Mucosa of stomach (tissue), 1 donor: ENCODE data around the gene WBP2.

ENCODE experiments used
- H3K27me3 ChIP-seq: one replicate; pipeline ENCODE4 v1.7.0; 2013; ENCODE audit warnings: mild to moderate bottlenecking, low read length; ENCODE audit not compliant: control insufficient read depth, insufficient read depth
- H3K36me3 ChIP-seq: one replicate; pipeline ENCODE4 v1.7.0; 2013; ENCODE audit warnings: low read length; ENCODE audit not compliant: control insufficient read depth, insufficient read depth
- H3K4me1 ChIP-seq: one replicate; pipeline ENCODE4 v1.7.0; 2013; ENCODE audit warnings: mild to moderate bottlenecking, low read length; ENCODE audit not compliant: control insufficient read depth, insufficient read depth
- H3K4me3 ChIP-seq: one replicate; pipeline ENCODE4 v1.7.0; 2013; ENCODE audit warnings: low read length
- H3K9ac ChIP-seq: one replicate; pipeline ENCODE4 v1.7.0; 2013; ENCODE audit warnings: mild to moderate bottlenecking, low read length, moderate library complexity
- H3K9me3 ChIP-seq: one replicate; pipeline ENCODE4 v1.7.0; 2013; ENCODE audit warnings: mild to moderate bottlenecking, low read length, moderate library complexity; ENCODE audit not compliant: control insufficient read depth
- donor health status: Pancreatic carcinoma.

WBP2 gene

GRCh38 chr17:75845058-75845711 is 9.9 kb downstream of the WBP2 start:
- Histone ChIP-seq H3K9me3 (no peaks in the 10 kb centered on the region), H3K36me3 (peaks cover 31% of the 10 kb centered on the region), H3K27me3 (no peaks in the 10 kb centered on the region), H3K4me1 (peaks cover 58% of the 10 kb centered on the region), H3K4me3 (no peak overlapping the region), H3K9ac (peak overlapping the region; percentile 83)

GRCh38 chr17:75844530-75845057 is 10.5 kb downstream of the WBP2 start:
- peak overlapping the region; percentile 83 for H3K9ac ChIP-seq
- no peaks in the 10 kb centered on the region for H3K27me3 ChIP-seq
- peak overlapping the region; percentile 46 for H3K4me3 ChIP-seq
- H3K36me3 ChIP-seq = peaks cover 27% of the 10 kb centered on the region
- H3K9me3 ChIP-seq = no peaks in the 10 kb centered on the region
- peaks cover 58% of the 10 kb centered on the region for H3K4me1 ChIP-seq

- Histone ChIP-seq H3K4me1 (peaks cover 54% of the 10 kb centered on the region), H3K27me3 (no peaks in the 10 kb centered on the region), H3K9ac (peak within 1 kb of the TSS; percentile 83), H3K4me3 (peak within 1 kb of the TSS; percentile 46), H3K9me3 (no peaks in the 10 kb centered on the region), H3K36me3 (peaks cover 20% of the 10 kb centered on the region)
These were observed 11.3 kb downstream of the WBP2 start, which contains the start of gene UNC13D for GRCh38 chr17:75843577-75844529. Gene UNC13D (minus strand): TSS chr17:75844404. CDS start chr17:75844337, 67 bp downstream.

DNA sequence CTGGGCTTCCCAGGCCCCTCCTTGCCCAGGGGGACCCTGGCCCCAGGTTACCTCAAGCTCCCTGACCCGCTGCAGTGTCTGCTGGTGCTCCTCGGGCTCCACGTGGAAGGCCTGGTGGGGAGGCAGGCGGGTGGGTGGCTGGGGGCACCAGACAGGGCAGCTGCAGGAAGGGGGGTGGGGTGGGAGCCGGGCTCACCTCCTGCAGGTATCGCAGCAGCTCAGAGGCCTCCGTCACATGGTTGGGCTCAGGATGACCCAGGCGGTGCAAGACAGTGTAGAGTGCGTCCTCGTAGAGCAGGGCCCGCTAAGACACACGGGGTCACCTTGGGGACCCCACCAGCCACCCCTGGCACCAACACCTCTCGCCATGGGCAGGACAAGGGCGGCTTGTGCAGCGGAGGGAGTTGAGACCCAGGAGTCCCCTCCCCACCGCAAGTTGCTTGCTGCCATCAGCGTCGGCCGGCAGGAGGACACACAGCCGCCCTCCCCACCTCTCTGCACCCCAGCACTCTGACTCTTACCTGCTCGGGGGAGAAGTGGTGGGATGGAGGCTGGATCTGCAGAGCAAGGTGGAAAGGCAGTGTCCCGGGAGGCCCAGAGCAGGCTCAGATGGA is 12.1 kb downstream of the WBP2 start:
- Histone ChIP-seq H3K9me3 (no peaks in the 10 kb centered on the region), H3K27me3 (no peaks in the 10 kb centered on the region), H3K4me1 (peaks cover 49% of the 10 kb centered on the region), H3K9ac (peak overlapping the region; percentile 74), H3K36me3 (peaks cover 15% of the 10 kb centered on the region), H3K4me3 (no peak overlapping the region)

DNA sequence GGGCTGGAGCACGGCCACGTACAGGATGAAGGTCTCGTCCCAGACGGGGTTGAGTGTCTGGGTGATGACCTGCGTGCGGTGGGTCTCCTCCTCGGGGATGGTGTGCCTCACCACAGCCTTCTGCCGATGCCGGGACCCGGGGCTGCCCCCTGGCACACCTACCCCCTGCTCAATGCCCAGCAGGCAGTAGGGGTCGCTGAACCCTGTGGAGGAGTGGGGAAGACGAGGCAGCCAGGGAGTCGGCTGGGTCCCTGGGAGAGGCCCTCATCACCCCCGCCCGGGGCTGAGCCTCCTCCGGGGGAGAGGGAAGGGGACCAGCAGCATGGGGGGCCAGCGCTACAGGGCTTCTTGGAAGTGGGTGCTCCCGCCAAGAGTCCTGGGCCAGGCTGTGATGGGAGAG is 12.7 kb downstream of the WBP2 start:
- Histone ChIP-seq H3K9ac (no peak overlapping the region), H3K4me3 (no peak overlapping the region), H3K27me3 (no peaks in the 10 kb centered on the region), H3K4me1 (peaks cover 42% of the 10 kb centered on the region), H3K36me3 (peaks cover 9% of the 10 kb centered on the region), H3K9me3 (no peaks in the 10 kb centered on the region)

DNA sequence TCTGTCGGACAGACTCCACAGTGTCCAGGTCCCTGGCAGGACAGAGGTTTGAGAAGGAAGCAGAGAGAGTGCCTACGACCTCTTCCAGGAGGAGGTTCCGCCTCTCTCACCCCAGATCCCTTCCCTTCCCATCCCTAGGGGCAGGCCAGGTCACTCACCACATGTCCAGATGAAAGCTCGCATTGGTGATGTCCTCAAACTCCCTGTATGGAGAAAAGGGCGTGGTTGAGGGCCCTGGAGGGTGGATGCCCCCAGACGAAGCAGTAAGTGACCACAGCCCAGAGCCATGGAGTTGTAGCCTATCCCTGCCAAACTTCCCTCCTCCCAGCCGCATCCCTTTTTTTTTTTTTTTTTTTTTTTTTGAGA is 14.4 kb downstream of the WBP2 start:
- H3K9ac ChIP-seq = no peak overlapping the region
- H3K9me3 ChIP-seq = no peaks in the 10 kb centered on the region
- peaks cover 26% of the 10 kb centered on the region for H3K4me1 ChIP-seq
- no peaks in the 10 kb centered on the region for H3K27me3 ChIP-seq
- H3K4me3 ChIP-seq = no peak overlapping the region
- H3K36me3 ChIP-seq = no peaks in the 10 kb centered on the region

DNA sequence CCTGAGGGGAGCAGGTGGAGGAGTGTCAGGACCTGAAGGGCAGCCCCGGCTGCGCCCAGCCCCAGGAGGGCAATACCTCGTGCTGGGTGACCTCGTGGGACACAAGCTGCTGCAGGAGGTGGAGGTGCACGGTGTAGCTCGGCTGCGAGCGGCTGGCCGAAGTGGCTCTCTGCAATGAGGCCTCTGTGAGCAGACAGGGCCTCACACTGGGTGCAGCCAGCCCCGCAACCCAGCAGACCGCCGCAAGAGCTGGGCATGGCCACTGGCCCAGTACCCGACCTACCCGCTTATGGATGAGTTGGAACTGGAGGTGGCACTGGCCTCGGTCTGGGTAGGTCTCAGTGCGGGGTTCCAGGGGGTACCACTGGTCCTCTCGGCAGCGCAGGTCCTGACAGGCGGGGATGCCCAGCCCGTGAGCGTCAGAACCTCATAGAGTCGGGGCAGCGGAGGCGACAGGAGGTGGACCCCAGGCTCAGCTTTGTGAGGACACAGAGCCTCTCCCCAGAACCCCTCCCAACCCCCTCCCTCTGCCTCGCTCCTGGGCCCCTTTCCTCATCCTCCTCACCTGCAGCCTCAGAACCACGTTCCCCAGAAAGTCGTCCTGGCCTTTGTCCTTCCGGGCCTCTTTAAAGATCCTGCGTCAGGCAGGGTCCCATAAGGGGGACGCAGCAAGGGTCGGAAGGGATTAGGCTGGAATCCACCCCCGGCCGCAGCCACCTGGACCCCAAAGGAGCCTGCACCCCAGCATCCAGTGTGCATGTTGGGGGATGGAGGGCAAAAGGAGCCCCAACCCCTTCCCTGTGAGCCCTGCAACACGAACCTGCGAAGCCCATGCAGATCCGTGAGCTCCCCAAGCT is 15.0 kb downstream of the WBP2 start:
- Histone ChIP-seq H3K27me3 (no peaks in the 10 kb centered on the region), H3K4me3 (no peak overlapping the region), H3K9ac (no peak overlapping the region), H3K9me3 (no peaks in the 10 kb centered on the region), H3K4me1 (peaks cover 20% of the 10 kb centered on the region), H3K36me3 (no peaks in the 10 kb centered on the region)

- H3K9ac ChIP-seq = no peak overlapping the region
- H3K9me3 ChIP-seq = no peaks in the 10 kb centered on the region
- peaks cover 2% of the 10 kb centered on the region for H3K4me1 ChIP-seq
- H3K36me3 ChIP-seq = no peaks in the 10 kb centered on the region
- H3K27me3 ChIP-seq = no peaks in the 10 kb centered on the region
- no peak overlapping the region for H3K4me3 ChIP-seq
These were observed 16.7 kb downstream of the WBP2 start for GRCh38 chr17:75838410-75838809.

GRCh38 chr17:75837899-75838298 is 17.2 kb downstream of the WBP2 start:
- Histone ChIP-seq H3K36me3 (no peaks in the 10 kb centered on the region), H3K27me3 (no peaks in the 10 kb centered on the region), H3K4me3 (no peak overlapping the region), H3K9ac (no peak overlapping the region), H3K9me3 (no peaks in the 10 kb centered on the region), H3K4me1 (peaks cover 1% of the 10 kb centered on the region)

DNA sequence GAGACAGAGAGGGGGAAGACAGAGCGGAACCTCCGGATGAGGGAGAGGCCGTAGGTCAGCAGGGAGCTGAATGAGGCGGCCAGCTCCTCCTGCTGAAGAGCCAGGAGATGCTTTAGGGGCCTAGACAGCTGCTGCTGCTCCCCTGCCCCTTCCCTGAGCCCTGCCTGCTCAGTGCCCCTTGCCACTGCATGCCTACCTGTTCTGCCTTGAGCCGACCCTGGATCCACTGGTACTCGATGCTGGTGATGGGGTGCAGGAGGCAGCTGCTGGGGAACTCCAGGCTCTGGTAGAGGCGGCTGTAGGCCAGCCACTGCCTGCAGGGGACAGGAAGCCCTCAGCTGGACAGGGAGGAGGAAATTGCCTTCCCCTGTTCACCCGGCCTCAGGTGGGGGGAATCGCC is 18.5 kb downstream of the WBP2 start:
- Histone ChIP-seq H3K9me3 (no peaks in the 10 kb centered on the region), H3K4me1 (peaks cover 8% of the 10 kb centered on the region), H3K36me3 (no peaks in the 10 kb centered on the region), H3K4me3 (no peak overlapping the region), H3K9ac (no peak overlapping the region), H3K27me3 (no peaks in the 10 kb centered on the region)

DNA sequence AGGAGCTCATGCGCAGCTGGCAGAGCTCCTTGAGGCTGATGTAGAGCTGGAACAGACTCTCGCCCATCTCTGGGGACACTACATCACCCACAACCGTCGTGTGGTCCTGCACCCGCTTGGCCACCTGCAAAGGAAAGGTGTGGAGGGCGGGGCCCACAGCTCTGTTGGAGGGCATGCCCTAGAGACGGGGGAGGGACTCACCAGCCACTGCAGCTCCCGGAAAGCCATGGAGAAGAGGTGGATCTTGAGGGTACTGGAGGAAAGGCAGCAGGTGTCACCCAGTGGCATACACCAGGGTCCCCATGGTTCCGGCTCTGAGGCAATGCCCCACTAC is 19.5 kb downstream of the WBP2 start:
- H3K36me3 ChIP-seq = no peaks in the 10 kb centered on the region
- no peaks in the 10 kb centered on the region for H3K27me3 ChIP-seq
- H3K4me3 ChIP-seq = no peak overlapping the region
- H3K4me1 ChIP-seq = peaks cover 8% of the 10 kb centered on the region
- no peaks in the 10 kb centered on the region for H3K9me3 ChIP-seq
- H3K9ac ChIP-seq = no peak overlapping the region
